SK-N-SH (cell line): ENCODE data around the gene MED27. TPM values are rescaled to one million over a fixed set of nuclear protein-coding genes. Genes with fewer than 3 reads are reported as not detected.

Experiments used
- CTCF ChIA-PET: fragments of 300-600, 350-600 bp; formaldehyde crosslinking; extraction: SDS; loops from one replicate; lab custom pipeline; 2021; lab: Yijun Ruan, JAX
- POLR2A ChIA-PET: fragments of 350-600 bp; sonication (Branson Sonifier 250); formaldehyde crosslinking; extraction: SDS; loops from one replicate; lab custom pipeline; 2020; ENCODE audit warnings: antibody characterized with exemption, inconsistent platforms; lab: Yijun Ruan, JAX
- DNase-seq: peaks from one replicate; pipeline ENCODE4 v3.0.0; 2012
- H2AFZ ChIP-seq: fragments of 200-600 bp; sonication (generic); 2 replicates; pipeline ENCODE4 v1.8.1; 2016; ENCODE audit warnings: antibody characterized with exemption, mild to moderate bottlenecking, low read depth
- H3F3A ChIP-seq: fragments of 200-600 bp; sonication (generic); replicated peaks from 2 replicates; pipeline ENCODE3; 2016; ENCODE audit warnings: antibody characterized with exemption, mild to moderate bottlenecking; ENCODE audit not compliant: insufficient read depth
- H3K27ac ChIP-seq, 2 experiments: fragments of 200-500 bp in 1 of 2; fragments of 200-600 bp in 1 of 2; sonication (Bioruptor generic) in 1 of 2; sonication (generic), shearing (Covaris generic) in 1 of 2; 2 replicates each; pipeline versions ENCODE4 v1.5.1 to v1.6.1; 2014 to 2016; ENCODE audit warnings: low read depth in 2 of 2, inconsistent platforms in 1 of 2, low read length in 1 of 2, mild to moderate bottlenecking in 1 of 2, mixed read lengths in 1 of 2
- H3K27me3 ChIP-seq: fragments of 200-600 bp; sonication (generic), shearing (Covaris generic); 2 replicates; pipeline ENCODE4 v1.6.1; 2016; ENCODE audit warnings: mixed run types; ENCODE audit not compliant: insufficient read depth
- H3K36me3 ChIP-seq, 2 experiments: fragments of 200-500 bp in 1 of 2; fragments of 200-600 bp in 1 of 2; sonication (Bioruptor generic) in 1 of 2; sonication (generic) in 1 of 2; replicated peaks in 1 of 2; 2 replicates each; pipeline versions ENCODE3 to v1.5.1; 2014 to 2016; ENCODE audit warnings: low read length in 1 of 2, mild to moderate bottlenecking in 1 of 2; ENCODE audit not compliant: insufficient read depth in 2 of 2, control insufficient read depth in 1 of 2
- H3K4me1 ChIP-seq, 2 experiments: fragments of 200-500 bp in 1 of 2; fragments of 200-600 bp in 1 of 2; sonication (Bioruptor generic) in 1 of 2; sonication (generic), shearing (Covaris generic) in 1 of 2; 2 replicates each; pipeline versions ENCODE4 v1.5.1 to v1.6.1; 2014 to 2016; ENCODE audit warnings: low read depth in 1 of 2, low read length in 1 of 2, mixed run types in 1 of 2; ENCODE audit not compliant: insufficient read depth in 2 of 2, control insufficient read depth in 1 of 2
- H3K4me2 ChIP-seq: fragments of 200-600 bp; sonication (generic), shearing (Covaris generic); 2 replicates; pipeline ENCODE4 v1.6.1; 2017; ENCODE audit warnings: mixed run types
- H3K4me3 ChIP-seq, 2 experiments: fragments of 200-500 bp in 1 of 2; fragments of 200-600 bp in 1 of 2; sonication (Bioruptor generic) in 1 of 2; sonication (generic), shearing (Covaris generic) in 1 of 2; 2 replicates each; pipeline versions ENCODE4 v1.5.1 to v1.8.1; 2014 to 2016; ENCODE audit warnings: low read depth in 2 of 2, inconsistent platforms in 1 of 2, low read length in 1 of 2, mild to moderate bottlenecking in 1 of 2, mixed read lengths in 1 of 2, moderate library complexity in 1 of 2
- H3K79me2 ChIP-seq: fragments of 200-600 bp; sonication (generic); 2 replicates; pipeline ENCODE4 v1.8.1; 2017; ENCODE audit warnings: mild to moderate bottlenecking; ENCODE audit not compliant: insufficient read depth
- H3K9ac ChIP-seq: fragments of 200-600 bp; sonication (generic); 2 replicates; pipeline ENCODE4 v1.6.1; 2017; ENCODE audit warnings: mixed run types
- H3K9me2 ChIP-seq: fragments of 200-600 bp; sonication (generic); 2 replicates; pipeline ENCODE4 v1.6.1; 2017; ENCODE audit warnings: mixed run types
- H3K9me3 ChIP-seq: fragments of 200-600 bp; sonication (generic); 2 replicates; pipeline ENCODE4 v1.6.1; 2017; ENCODE audit warnings: mixed run types, mild to moderate bottlenecking, moderate library complexity
- H4K20me1 ChIP-seq: fragments of 200-600 bp; sonication (generic); 2 replicates; pipeline ENCODE4 v1.6.1; 2017; ENCODE audit warnings: mild to moderate bottlenecking, mixed run types; ENCODE audit not compliant: insufficient read depth
- CTCF ChIP-seq: fragments of 200-600 bp; sonication (generic); IDR thresholded peaks from 2 replicates; pipeline ENCODE4 v1.6.1; 2017; ENCODE audit warnings: antibody characterized with exemption, mild to moderate bottlenecking, moderate library complexity
- ELF1 ChIP-seq: IDR thresholded peaks from 2 replicates; pipeline ENCODE4 v1.4.0; 2012
- EZH2phosphoT487 ChIP-seq: fragments of 200-600 bp; sonication (generic); IDR thresholded peaks from 2 replicates; pipeline ENCODE4 v1.6.1; 2017; ENCODE audit warnings: low read depth, mixed run types, mild to moderate bottlenecking, antibody characterized with exemption, moderate library complexity, borderline replicate concordance
- FOSL2 ChIP-seq: IDR thresholded peaks from 2 replicates; pipeline ENCODE4 v1.4.0; 2012; ENCODE audit warnings: low read depth, mild to moderate bottlenecking, moderate library complexity, borderline replicate concordance
- FOXM1 ChIP-seq: IDR thresholded peaks from 2 replicates; pipeline ENCODE4 v1.4.0; 2012; ENCODE audit warnings: low read depth, mild to moderate bottlenecking
- GABPA ChIP-seq: IDR thresholded peaks from 2 replicates; pipeline ENCODE4 v1.4.0; 2012; ENCODE audit warnings: low read depth, mild to moderate bottlenecking
- GATA2 ChIP-seq: sonication (generic); formaldehyde crosslinking; IDR thresholded peaks from 2 replicates; pipeline ENCODE4 v1.5.0; 2020; ENCODE audit warnings: mild to moderate bottlenecking, missing genetic modification reagents
- MEF2A ChIP-seq: IDR thresholded peaks from 2 replicates; pipeline ENCODE4 v1.4.0; 2012; ENCODE audit warnings: low read depth, borderline replicate concordance
- NFIC ChIP-seq: IDR thresholded peaks from 2 replicates; pipeline ENCODE4 v1.4.0; 2012; ENCODE audit warnings: borderline replicate concordance
- NRF1 ChIP-seq: IDR thresholded peaks from 2 replicates; pipeline ENCODE4 v1.6.1; 2012; ENCODE audit warnings: low read depth, mild to moderate bottlenecking, low read length
- PBX3 ChIP-seq: IDR thresholded peaks from 2 replicates; pipeline ENCODE4; 2012
- POLR2AphosphoS5 ChIP-seq: IDR thresholded peaks from 2 replicates; pipeline ENCODE4 v1.6.1; 2012; ENCODE audit warnings: low read depth, low read length
- RFX5 ChIP-seq: IDR thresholded peaks from 2 replicates; pipeline ENCODE4 v1.6.1; 2012; ENCODE audit warnings: mild to moderate bottlenecking, improper control_type of control experiment, low read length
- SIN3A ChIP-seq: IDR thresholded peaks from 2 replicates; pipeline ENCODE4 v1.6.1; 2012; ENCODE audit warnings: low read depth, mild to moderate bottlenecking, low read length, moderate library complexity, borderline replicate concordance
- SMC3 ChIP-seq: IDR thresholded peaks from 2 replicates; pipeline ENCODE4 v1.6.1; 2012; ENCODE audit warnings: low read depth, low read length, improper control_type of control experiment
- TAF1 ChIP-seq: IDR thresholded peaks from 2 replicates; pipeline ENCODE4 v1.6.1; 2012; ENCODE audit warnings: low read depth, mild to moderate bottlenecking, low read length, moderate library complexity, borderline replicate concordance
- TCF12 ChIP-seq: IDR thresholded peaks from 2 replicates; pipeline ENCODE4 v1.4.0; 2012
- TEAD4 ChIP-seq: IDR thresholded peaks from 2 replicates; pipeline ENCODE4 v1.4.0; 2012; ENCODE audit warnings: mild to moderate bottlenecking, borderline replicate concordance; ENCODE audit not compliant: insufficient read depth
- YY1 ChIP-seq: IDR thresholded peaks from 2 replicates; pipeline ENCODE4 v1.4.0; 2012; ENCODE audit warnings: low read depth, mild to moderate bottlenecking
- WGBS: methylation state at CpG from one replicate; pipeline ENCODE4 v1.1.6; 2017; ENCODE audit warnings: low lambda C conversion rate; 5-methylcytosine and 5-hydroxymethylcytosine counted together
- polyA plus RNA-seq, 3 experiments: library from polyadenylated mRNA; depleted of rRNA; stranded (reverse); fragments of >200 nt; gene quantifications; 2 replicates each; pipeline ENCODE4 v1.2.3, GENCODE V29; 2012

Gene MED27
- polyA plus RNA-seq, 1 of the 3 experiments (the other 2 are of a cell fraction), result 35.0 TPM

GRCh38 chr9:131927091-131927490 lies 152.6 kb downstream of the MED27 start:
- TF ChIP-seq ELF1 (no peak), CTCF (no peak), NFIC (no peak), TCF12 (no peak), TEAD4 (no peak), GATA2 (CRISPR knock-in tag) (no peak), SIN3A (no peak), EZH2phosphoT487 (no peak), GABPA (no peak), FOSL2 (no peak), YY1 (no peak), PBX3 (no peak), TAF1 (no peak), NRF1 (no peak), POLR2AphosphoS5 (no peak), MEF2A (no peak), RFX5 (no peak), FOXM1 (no peak), SMC3 (no peak)
- Histone ChIP-seq H3K79me2 (no peaks in the 10 kb centered on the region; the same call in 1 of the 2 replicates), H4K20me1 (no peaks in the 10 kb centered on the region), H3K4me2 (no peak overlapping the region), H3K27me3 (no peaks in the 10 kb centered on the region), H3K4me1 (peaks cover 5 to 18% of the 10 kb centered on the region in 2 experiments; a peak in 1 of 4 replicates), H3K4me3 (no peak overlapping the region), H3K27ac (no peak overlapping the region), H3K9me2 (no peaks in the 10 kb centered on the region), H3K9me3 (no peaks in the 10 kb centered on the region; the same call in 1 of the 2 replicates), H3K36me3 (no peaks in the 10 kb centered on the region), H3K9ac (no peak overlapping the region), H2AFZ (no peak overlapping the region), H3F3A (no peaks in the 10 kb centered on the region)
- CTCF ChIA-PET, result interaction anchor here (1.0 kb wide), 3 partner anchors 8 to 23 kb away, joined by 3 to 4 read pairs (median 3); no protein-coding TSS in a partner anchor
- 88% methylated on average over 3 of the region's 3 CpGs for WGBS
- POLR2A ChIA-PET, result no interaction called here
- no peak for DNase-seq
